VCaP (cell line): ENCODE data around the gene TBC1D1.

Experiments used
- H3K27ac ChIP-seq: fragments of 450-650 bp; 2 replicates; pipeline ENCODE4 v1.5.1; 2017
- CTCF ChIP-seq: fragments of 450-650 bp; conservative IDR thresholded peaks from 2 replicates; pipeline ENCODE4 v1.5.1; 2017; ENCODE audit warnings: mild to moderate bottlenecking, moderate library complexity

TBC1D1 gene

DNA sequence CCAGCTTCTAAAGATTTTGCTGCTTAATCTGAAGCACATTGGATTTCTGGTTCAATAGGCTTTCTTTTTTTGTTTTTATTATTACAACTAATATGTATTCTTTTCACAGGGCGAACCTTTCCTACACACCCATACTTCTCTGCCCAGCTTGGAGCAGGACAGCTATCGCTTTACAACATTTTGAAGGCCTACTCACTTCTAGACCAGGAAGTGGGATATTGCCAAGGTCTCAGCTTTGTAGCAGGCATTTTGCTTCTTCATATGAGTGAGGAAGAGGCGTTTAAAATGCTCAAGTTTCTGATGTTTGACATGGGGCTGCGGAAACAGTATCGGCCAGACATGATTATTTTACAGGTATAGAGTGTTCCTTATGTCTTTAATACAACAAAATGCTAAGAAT is 224.7 kb downstream of the TBC1D1 start:
- no peak for TF ChIP-seq CTCF
- no peak overlapping the region for H3K27ac ChIP-seq

- H3K27ac ChIP-seq, result no peak overlapping the region
- TF ChIP-seq CTCF, result no peak
Observed at GRCh38 chr4:38117591-38117990, 226.7 kb downstream of the TBC1D1 start.

- H3K27ac ChIP-seq, result no peak overlapping the region
- TF ChIP-seq CTCF, result no peak
Observed at GRCh38 chr4:38119668-38120385, 228.9 kb downstream of the TBC1D1 start.

- TF ChIP-seq CTCF, result no peak
- no peak overlapping the region for H3K27ac ChIP-seq
Observed at GRCh38 chr4:38120772-38121171, 229.9 kb downstream of the TBC1D1 start.

DNA sequence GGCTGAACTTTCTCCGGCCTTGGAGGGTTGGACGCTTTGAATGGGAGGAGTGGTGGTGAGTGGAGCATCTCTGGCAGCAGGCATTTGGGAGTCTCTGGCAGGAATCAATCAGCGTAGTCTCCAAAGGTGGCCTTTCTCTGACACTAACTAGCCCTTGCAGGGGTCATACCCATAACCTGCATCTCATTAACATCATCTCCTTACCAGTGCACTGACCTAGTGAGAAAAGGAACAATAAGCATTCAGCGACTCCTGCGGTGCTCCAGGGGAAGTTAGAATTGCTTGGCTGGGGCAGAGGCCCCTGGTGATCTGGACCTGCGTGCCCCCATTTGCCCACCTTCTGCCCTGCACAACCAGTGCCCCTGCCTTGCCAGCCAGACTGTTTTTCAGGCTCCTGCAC is 231.2 kb downstream of the TBC1D1 start:
- TF ChIP-seq CTCF, result no peak
- H3K27ac ChIP-seq, result no peak overlapping the region

GRCh38 chr4:38123555-38123954 is 232.7 kb downstream of the TBC1D1 start:
- no peak overlapping the region for H3K27ac ChIP-seq
- no peak for TF ChIP-seq CTCF

DNA sequence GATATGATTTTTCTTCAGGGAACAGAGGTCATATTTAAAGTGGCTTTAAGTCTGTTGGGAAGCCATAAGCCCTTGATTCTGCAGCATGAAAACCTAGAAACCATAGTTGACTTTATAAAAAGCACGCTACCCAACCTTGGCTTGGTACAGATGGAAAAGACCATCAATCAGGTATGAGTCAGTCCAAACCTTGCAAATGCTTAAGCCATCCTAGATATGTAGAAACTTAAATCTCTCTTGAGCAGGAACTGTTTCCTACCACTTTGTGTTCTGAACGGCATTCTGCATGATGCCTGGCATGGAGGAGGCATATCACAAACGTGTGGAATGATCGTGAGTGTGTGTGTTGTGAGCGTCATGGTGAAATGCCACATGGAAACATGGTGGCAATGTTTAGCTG is 234.1 kb downstream of the TBC1D1 start:
- no peak overlapping the region for H3K27ac ChIP-seq
- TF ChIP-seq CTCF, result no peak
